LNCaP clone FGC (cell line): ENCODE results near the gene CTBP1.

Experiments
- DNase-seq: peaks from one replicate; pipeline ENCODE4 v3.0.0-alpha.2; 2011; ENCODE audit warnings: low read depth
- H3K4me3 ChIP-seq: 2 replicates; pipeline ENCODE4 v1.5.1; 2011; ENCODE audit warnings: mild to moderate bottlenecking, low read depth, low read length, control low read depth
- TF ChIP-seq, protein P1 (sequence below): IDR thresholded peaks from 2 replicates; pipeline ENCODE4 v1.5.1; 2012; ENCODE audit warnings: mild to moderate bottlenecking; ENCODE audit not compliant: control insufficient read depth, insufficient read depth; ENCODE audit errors: extremely low read depth

The CTBP1 gene

DNA sequence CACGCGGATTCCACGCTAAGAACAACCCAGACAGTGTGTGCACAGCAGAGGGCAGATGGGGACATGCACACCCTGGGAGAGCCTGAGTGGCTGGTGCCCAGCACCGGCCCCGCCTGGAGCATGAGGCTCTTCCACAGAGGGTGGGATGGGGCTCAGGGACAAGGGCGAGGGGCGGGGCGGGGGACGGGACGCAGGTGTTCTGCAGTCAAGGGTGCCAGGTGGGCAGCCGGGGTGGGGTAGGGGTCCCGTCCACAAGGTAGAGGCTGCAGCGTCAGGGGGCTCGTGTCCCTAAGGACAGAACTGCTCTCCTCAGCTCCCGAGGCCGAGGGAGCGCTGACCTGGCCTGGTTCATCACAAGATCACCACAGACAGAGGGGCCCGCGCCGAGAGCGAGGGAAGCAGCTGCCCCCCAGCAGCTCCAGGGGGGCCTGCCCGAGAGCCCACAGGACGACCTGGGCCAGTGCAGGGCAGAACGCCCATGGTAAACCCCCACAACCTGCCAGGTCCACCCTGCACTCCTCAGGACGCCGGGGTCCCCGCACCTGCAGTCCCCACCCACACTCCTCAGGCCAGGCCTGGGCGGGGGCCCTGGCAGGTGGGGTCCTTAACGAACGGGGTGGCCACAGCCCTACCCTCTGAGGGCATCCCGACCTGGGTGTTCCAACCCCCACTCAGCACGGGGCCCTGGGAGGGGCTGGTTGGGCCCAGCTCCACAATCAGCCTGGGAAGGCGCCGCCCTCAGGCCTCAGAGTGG lies 26.7 kb downstream of the CTBP1 start:
- TF ChIP-seq, protein P1, sequence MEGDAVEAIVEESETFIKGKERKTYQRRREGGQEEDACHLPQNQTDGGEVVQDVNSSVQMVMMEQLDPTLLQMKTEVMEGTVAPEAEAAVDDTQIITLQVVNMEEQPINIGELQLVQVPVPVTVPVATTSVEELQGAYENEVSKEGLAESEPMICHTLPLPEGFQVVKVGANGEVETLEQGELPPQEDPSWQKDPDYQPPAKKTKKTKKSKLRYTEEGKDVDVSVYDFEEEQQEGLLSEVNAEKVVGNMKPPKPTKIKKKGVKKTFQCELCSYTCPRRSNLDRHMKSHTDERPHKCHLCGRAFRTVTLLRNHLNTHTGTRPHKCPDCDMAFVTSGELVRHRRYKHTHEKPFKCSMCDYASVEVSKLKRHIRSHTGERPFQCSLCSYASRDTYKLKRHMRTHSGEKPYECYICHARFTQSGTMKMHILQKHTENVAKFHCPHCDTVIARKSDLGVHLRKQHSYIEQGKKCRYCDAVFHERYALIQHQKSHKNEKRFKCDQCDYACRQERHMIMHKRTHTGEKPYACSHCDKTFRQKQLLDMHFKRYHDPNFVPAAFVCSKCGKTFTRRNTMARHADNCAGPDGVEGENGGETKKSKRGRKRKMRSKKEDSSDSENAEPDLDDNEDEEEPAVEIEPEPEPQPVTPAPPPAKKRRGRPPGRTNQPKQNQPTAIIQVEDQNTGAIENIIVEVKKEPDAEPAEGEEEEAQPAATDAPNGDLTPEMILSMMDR, result no peak
- no peak overlapping the region for H3K4me3 ChIP-seq
- no peak for DNase-seq

DNA sequence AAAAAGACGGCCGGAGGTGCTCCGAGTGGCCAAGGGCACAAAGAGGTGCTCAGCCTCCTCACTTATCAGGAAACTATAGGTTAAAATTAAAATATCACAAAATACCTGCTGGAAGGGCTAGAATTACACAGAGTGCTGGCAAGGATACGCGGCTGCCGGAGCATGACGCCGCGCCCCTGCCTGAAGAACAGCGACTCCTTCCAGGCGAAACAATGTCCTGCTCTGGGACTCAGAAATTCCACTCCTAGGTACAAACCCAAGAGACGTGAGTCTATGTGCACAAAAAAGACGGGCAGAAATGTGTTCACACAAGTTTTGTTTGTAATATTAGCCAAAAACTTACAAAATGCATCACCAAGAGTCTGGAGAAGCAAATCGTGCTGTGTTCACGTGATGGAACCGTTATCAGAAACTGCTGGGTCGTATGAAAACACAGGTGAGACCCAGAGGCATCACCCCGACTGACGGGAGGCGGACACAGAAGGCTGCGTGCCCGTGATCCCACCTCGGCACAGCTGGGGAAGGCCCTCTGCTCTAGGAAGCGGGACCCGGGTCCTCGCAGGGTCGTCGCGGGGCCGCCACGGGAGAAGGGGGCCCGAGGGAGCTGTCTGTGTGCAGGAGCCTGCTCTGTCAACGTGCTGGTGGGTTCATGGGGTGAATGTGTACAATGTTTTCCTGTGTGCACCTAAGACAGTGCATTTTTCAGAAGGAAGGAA lies 27.6 kb downstream of the CTBP1 start:
- TF ChIP-seq, protein P1, result no peak
- H3K4me3 ChIP-seq, result no peak overlapping the region
- no peak for DNase-seq

DNA sequence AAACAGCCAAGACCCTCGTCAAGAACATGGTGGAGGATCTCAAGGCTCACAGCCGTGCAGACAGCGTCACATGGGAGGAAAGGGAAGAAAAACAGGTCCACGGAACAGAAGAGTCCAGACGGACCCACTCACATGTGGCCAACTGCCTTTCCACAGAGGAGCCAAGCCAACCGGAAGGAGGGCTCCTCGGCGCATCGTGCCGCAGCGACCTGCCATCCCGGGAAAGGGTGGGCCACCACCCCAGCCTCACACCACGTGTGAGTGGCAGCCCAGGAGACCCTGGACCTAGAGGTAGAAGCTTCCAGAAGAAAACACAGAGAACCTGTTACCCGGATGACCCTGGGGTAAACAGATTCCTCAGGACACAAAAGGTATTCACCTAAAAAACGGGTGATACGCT lies 28.4 kb downstream of the CTBP1 start:
- H3K4me3 ChIP-seq, result no peak overlapping the region
- DNase-seq, result no peak
- TF ChIP-seq, protein P1, result no peak

DNA sequence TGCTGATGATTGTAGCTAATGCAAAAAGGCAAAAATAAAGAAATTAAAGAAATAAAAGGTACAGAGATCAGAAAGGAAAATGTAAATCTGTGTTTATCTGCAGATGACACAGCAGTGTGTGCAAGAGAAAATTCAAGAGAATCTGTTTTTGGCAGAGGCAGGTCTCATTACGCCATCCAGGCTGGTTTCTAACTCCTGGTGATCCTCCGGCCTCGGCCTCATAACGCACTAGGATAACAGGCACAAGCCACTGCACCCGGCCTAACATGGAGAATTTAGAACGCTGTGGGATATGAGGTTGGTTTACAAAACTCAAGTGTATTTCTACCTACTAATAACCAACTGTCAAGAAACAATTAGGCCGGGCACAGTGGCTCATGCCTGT lies 29.4 kb downstream of the CTBP1 start:
- TF ChIP-seq, protein P1, result no peak
- no peak for DNase-seq
- no peak overlapping the region for H3K4me3 ChIP-seq

DNA sequence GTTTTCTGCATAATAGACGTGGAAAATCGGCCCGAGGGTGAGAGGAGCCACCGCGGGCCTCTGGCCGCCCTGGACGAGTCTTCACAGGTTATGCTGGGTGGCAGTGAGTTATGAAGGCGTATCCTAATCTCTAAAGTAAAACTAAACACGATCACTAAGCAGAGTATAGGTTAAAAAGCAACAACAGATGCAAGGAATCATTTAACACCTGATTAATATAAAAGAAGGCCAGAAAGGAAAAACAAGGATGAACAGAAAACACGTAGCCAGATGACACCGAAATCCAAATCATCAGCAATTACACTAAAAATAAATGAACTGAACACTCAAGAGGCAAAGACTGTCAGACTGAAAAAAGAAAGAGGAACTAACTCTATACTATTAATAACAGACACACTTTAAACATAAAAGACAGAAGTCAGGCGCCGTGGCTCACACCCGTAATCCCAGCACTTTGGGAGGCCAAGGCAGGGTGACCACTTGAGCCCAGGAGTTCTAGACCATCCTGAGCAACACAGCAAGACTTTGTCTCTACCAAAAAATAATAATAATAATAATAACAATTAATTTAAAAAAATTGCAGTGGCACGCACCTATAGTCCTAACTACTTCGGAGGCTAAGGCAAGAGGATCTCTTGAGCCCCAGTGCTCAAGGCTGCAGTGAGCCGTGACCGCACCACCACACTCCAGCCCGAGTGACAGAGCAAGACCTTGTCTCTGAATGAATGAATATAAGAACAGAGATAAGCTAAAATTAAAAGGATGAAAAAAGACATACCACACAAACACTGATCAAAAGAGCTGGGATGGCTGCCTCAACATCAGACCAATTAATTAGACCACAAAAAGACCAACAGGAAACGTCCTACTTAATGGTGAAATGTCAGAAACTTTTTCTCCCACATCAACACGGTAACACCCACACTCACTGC lies 30.0 kb downstream of the CTBP1 start:
- DNase-seq, result no peak
- TF ChIP-seq, protein P1, result no peak
- no peak overlapping the region for H3K4me3 ChIP-seq

DNA sequence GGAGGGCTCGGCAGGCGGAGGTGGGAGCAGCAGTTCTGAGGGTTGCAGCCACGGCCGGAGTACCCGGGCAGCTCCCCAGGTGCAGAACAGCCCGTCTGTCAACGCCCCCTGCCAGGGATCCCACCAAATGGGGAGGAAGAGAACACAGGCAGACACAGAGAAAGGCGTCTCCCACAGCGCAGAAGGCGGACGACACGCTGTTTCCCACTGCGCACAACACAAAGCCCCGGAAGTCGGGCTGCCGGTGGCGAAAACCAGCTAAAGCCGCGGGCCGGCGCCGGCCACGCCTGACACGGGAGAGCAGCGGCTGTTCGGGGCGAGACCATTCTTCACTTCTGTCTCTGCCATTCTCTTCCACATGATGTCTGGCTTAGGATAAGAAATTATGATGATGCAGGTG lies 31.6 kb downstream of the CTBP1 start:
- TF ChIP-seq, protein P1, result no peak
- no peak for DNase-seq
- no peak overlapping the region for H3K4me3 ChIP-seq
